NCI-H510A treated with DMSO at 0.1 percent for 48 hours (cell line): Measurements from ENCODE around the gene SIK3.

ENCODE experiments used
- DNase-seq: peaks from one replicate; lab custom pipeline; 2025; lab: John Stamatoyannopoulos, UW

The SIK3 gene

GRCh38 chr11:116793772-116794097, 304.5 kb downstream of the SIK3 start:
- DNase-seq = no peak
